Measurements from ENCODE around the gene NHLRC4. TPM values are rescaled to one million over a fixed set of nuclear protein-coding genes. Genes with fewer than 3 reads are reported as not detected.

Gene NHLRC4
- total and polyA plus RNA-seq, 2 donors (not counting 1 experiment from before 2014, with no cell fraction given): 0.66 to 3.3 TPM

DNA sequence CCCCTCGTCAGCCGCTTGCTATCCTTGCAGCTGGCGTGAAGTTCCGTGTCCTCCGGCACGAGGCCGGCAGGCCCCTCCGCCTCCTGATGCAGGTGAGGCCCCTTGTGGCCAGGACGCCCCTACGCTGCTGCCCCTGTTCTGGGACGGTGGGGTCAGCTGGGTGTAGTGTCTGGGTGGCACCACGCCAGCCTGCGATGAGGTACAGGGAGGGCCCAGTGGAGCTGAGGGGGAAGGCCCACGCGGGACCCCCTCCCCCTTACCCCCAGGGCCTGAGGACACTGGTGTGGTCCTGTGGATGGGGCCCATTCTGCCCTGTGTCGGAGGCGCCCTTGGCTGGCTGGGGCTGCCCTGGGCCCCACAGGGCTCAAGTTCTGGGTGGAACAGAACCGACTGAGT is 15.4 kb downstream of the NHLRC4 start:
- DNase-seq (ENCODE audit: low read depth in 2 of 2): no peak
- Histone ChIP-seq H3K9me3 (ENCODE audit: control insufficient read depth, insufficient read depth, low read depth, low read length) (no peaks in the 10 kb centered on the region), H3K27me3 (ENCODE audit: control insufficient read depth, insufficient read depth, low read length) (no peaks in the 10 kb centered on the region), H2AFZ (ENCODE audit: low read length) (no peak overlapping the region), H3K4me1 (ENCODE audit: control insufficient read depth, extremely low read depth, insufficient read depth, low read length) (peaks cover 6% of the 10 kb centered on the region), H3K9ac (ENCODE audit: insufficient read depth, low read length) (no peak overlapping the region), H4K20me1 (ENCODE audit: control insufficient read depth, extremely low read depth, insufficient read depth, low read length) (no peaks in the 10 kb centered on the region), H3K27ac (ENCODE audit: insufficient read depth, low read length) (no peak overlapping the region), H3K4me3 (replicated peaks in 1 of 4; ENCODE audit: control extremely low read depth in 1 of 4, insufficient read depth in 1 of 4, low read depth in 3 of 4, low read length in 4 of 4) (no peak overlapping the region), H3K36me3 (ENCODE audit: control insufficient read depth, insufficient read depth, low read length) (peaks cover 4% of the 10 kb centered on the region), H3K79me2 (ENCODE audit: control insufficient read depth, insufficient read depth, low read length) (no peaks in the 10 kb centered on the region), H3K4me2 (ENCODE audit: extremely low read depth, insufficient read depth, low read length) (no peak overlapping the region)
- TF ChIP-seq EZH2 (IDR thresholded peaks at IDR 0.05; ENCODE audit: low read length, missing control alignments): no peak
- TF ChIP-seq, protein P1, sequence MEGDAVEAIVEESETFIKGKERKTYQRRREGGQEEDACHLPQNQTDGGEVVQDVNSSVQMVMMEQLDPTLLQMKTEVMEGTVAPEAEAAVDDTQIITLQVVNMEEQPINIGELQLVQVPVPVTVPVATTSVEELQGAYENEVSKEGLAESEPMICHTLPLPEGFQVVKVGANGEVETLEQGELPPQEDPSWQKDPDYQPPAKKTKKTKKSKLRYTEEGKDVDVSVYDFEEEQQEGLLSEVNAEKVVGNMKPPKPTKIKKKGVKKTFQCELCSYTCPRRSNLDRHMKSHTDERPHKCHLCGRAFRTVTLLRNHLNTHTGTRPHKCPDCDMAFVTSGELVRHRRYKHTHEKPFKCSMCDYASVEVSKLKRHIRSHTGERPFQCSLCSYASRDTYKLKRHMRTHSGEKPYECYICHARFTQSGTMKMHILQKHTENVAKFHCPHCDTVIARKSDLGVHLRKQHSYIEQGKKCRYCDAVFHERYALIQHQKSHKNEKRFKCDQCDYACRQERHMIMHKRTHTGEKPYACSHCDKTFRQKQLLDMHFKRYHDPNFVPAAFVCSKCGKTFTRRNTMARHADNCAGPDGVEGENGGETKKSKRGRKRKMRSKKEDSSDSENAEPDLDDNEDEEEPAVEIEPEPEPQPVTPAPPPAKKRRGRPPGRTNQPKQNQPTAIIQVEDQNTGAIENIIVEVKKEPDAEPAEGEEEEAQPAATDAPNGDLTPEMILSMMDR (conservative IDR thresholded peaks at IDR 0.05 in 1 of 2, IDR thresholded peaks at IDR 0.05 in 1 of 2; ENCODE audit: low read depth in 1 of 2, low read length in 2 of 2): no peak

DNA sequence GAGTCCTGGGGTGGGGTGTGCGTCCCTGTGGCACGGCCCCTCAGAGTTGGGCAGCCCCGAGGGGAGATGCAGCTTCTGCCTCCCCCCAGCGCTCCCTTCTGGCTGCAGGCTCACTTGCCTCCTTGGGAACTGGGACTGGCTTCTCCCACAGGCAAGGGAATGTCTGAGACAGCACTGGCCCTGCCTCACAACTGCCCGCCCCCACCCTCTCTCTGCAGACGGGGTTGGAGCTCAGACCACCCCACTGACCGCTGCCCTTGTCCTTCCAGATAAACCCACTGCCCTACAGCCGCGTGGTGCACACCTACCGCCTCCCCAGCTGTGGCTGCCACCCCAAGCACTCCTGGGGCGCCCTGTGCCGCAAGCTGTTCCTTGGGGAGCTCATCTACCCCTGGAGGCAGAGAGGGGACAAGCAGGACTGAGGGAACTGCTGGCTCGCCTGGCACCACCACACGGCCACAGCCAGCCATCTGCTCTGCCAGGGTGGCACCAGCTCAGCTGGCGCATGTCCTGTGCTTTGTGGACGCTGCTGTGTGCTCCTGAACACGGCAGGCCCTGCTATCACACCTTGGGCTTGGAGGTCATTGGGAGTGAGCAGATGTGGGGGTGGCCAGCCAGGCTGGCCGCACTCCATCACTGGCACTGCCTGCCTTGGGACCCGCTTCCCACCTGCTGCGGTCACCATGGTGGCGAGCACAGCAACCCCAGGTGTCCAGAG is 16.0 kb downstream of the NHLRC4 start:
- peaks cover 7% of the 10 kb centered on the region for H3K4me1 ChIP-seq (ENCODE audit: control insufficient read depth, extremely low read depth, insufficient read depth, low read length)
- H4K20me1 ChIP-seq (ENCODE audit: control insufficient read depth, extremely low read depth, insufficient read depth, low read length): no peaks in the 10 kb centered on the region
- no peaks in the 10 kb centered on the region for H3K9me3 ChIP-seq (ENCODE audit: control insufficient read depth, insufficient read depth, low read depth, low read length)
- no peaks in the 10 kb centered on the region for H3K27me3 ChIP-seq (ENCODE audit: control insufficient read depth, insufficient read depth, low read length)
- H2AFZ ChIP-seq (ENCODE audit: low read length): no peak overlapping the region
- no peak overlapping the region for H3K9ac ChIP-seq (ENCODE audit: insufficient read depth, low read length)
- no peak overlapping the region for H3K4me3 ChIP-seq (replicated peaks in 1 of 4; ENCODE audit: control extremely low read depth in 1 of 4, insufficient read depth in 1 of 4, low read depth in 3 of 4, low read length in 4 of 4)
- peaks cover 4% of the 10 kb centered on the region for H3K36me3 ChIP-seq (ENCODE audit: control insufficient read depth, insufficient read depth, low read length)
- H3K79me2 ChIP-seq (ENCODE audit: control insufficient read depth, insufficient read depth, low read length): peaks cover under 1% of the 10 kb centered on the region
- H3K27ac ChIP-seq (ENCODE audit: insufficient read depth, low read length): no peak overlapping the region
- H3K4me2 ChIP-seq (ENCODE audit: extremely low read depth, insufficient read depth, low read length): no peak overlapping the region
- DNase-seq (ENCODE audit: low read depth in 2 of 2): no peak
- TF ChIP-seq, protein P1 (conservative IDR thresholded peaks at IDR 0.05 in 1 of 2, IDR thresholded peaks at IDR 0.05 in 1 of 2; ENCODE audit: low read depth in 1 of 2, low read length in 2 of 2): no peak
- TF ChIP-seq EZH2 (IDR thresholded peaks at IDR 0.05; ENCODE audit: low read length, missing control alignments): no peak

DNA sequence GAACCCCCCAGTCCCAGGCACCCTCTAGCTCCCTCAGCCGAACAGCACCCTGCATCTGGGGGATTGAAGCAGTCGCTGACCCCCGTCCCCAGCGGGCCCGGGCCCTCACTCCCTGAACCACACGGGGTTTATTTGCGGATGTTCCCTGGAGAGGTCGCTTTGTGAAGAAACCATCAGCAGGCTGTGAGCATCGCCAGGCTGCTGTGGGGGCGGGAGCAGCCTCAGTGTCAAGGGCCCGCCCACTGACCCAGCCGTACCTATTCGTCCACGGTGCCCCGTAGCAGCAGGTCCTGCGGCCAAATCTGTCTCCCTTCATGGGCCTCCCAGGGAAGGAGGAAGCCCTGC is 16.6 kb downstream of the NHLRC4 start:
- H3K27me3 ChIP-seq (ENCODE audit: control insufficient read depth, insufficient read depth, low read length): no peaks in the 10 kb centered on the region
- H3K4me2 ChIP-seq (ENCODE audit: extremely low read depth, insufficient read depth, low read length): no peak overlapping the region
- H3K4me3 ChIP-seq (replicated peaks in 1 of 4; ENCODE audit: control extremely low read depth in 1 of 4, insufficient read depth in 1 of 4, low read depth in 3 of 4, low read length in 4 of 4): no peak overlapping the region
- peaks cover 11% of the 10 kb centered on the region for H3K4me1 ChIP-seq (ENCODE audit: control insufficient read depth, extremely low read depth, insufficient read depth, low read length)
- no peaks in the 10 kb centered on the region for H4K20me1 ChIP-seq (ENCODE audit: control insufficient read depth, extremely low read depth, insufficient read depth, low read length)
- no peak overlapping the region for H3K27ac ChIP-seq (ENCODE audit: insufficient read depth, low read length)
- peaks cover 4% of the 10 kb centered on the region for H3K36me3 ChIP-seq (ENCODE audit: control insufficient read depth, insufficient read depth, low read length)
- no peak overlapping the region for H3K9ac ChIP-seq (ENCODE audit: insufficient read depth, low read length)
- no peaks in the 10 kb centered on the region for H3K9me3 ChIP-seq (ENCODE audit: control insufficient read depth, insufficient read depth, low read depth, low read length)
- no peak overlapping the region for H2AFZ ChIP-seq (ENCODE audit: low read length)
- no peak for DNase-seq (ENCODE audit: low read depth in 2 of 2)
- TF ChIP-seq EZH2 (IDR thresholded peaks at IDR 0.05; ENCODE audit: low read length, missing control alignments): no peak
- TF ChIP-seq, protein P1 (conservative IDR thresholded peaks at IDR 0.05 in 1 of 2, IDR thresholded peaks at IDR 0.05 in 1 of 2; ENCODE audit: low read depth in 1 of 2, low read length in 2 of 2): no peak
- H3K79me2 ChIP-seq (ENCODE audit: control insufficient read depth, insufficient read depth, low read length): peaks cover 4% of the 10 kb centered on the region
